Measurements from ENCODE around the gene ARMC3.
"Not testable (repeated sequence)": the region's sequence is repeated elsewhere in the genome, so short reads cannot be mapped to it uniquely, and the experiment has no call there.

ARMC3 gene

DNA sequence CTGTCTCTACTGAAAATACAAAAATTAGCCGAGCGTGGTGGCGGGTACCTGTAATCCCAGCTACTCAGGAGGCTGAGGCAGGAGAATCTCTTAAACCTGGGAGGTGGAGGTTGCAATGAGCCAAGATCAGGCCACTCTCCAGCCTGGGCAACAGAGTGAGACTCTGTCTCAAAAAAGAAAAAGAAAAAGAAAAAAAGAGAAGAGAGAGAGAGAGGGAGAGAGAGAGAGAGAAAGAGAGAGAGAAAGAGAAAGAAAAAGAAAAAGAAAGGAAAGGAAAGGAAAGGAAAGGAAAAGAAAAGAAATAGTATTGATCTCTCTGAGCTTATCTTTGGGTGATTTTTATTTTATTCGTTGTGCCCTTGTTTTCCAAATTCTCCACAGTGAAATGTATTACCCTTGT is 1.2 kb downstream of the ARMC3 start:
- not testable (repeated sequence) for DNase-seq

DNA sequence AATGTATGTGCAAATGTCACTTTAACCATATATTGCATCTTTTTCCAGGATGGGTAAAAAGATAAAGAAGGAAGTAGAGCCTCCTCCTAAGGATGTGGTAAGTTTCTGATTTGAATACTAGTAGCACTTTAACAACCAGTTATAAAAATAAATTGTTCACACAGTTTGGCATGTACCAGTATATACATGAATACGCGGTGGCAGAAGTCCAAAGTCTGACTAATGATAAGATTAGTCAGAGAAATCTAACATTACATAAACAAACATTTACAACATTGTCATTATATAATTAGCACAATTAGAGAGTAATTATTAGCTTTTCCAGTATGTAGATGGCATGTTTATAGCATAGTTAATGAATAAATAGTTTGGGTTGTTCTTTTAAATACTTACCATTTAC is 4.1 kb downstream of the ARMC3 start:
- no peak for DNase-seq

DNA sequence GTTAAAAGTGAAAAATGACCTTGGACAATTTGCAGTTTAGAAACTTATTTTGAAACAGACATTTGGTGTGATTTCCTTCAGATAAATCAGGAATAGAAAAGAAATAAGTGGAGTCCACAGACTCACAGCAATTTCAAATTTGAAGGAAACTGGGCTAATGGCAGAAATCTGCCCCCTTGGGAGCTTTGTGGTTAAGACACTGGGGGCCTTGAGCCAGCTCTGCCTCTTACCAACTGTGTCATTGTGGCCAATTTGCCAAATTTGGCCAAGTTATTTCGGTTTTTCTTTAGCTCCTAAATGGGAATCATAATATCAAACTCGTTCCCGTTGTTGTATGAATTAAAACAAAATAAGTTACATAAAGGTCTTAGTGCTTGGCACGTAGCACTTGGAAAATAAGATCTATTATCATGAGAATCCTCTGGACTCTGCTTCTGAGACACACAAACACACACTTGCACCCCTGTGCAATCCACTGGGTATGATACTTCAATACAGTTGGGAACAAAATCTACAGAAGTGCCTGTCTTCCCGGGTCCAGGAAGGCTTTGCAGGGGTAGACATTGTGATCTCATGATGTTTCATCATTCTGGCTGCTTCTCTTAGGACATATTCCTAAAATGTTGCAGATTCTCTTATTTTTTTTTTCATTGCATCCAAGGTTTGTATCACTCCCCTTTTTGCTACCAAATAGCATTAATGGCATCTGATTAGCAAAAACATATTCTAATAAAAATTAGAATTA is 4.9 kb downstream of the ARMC3 start:
- DNase-seq = no peak

DNA sequence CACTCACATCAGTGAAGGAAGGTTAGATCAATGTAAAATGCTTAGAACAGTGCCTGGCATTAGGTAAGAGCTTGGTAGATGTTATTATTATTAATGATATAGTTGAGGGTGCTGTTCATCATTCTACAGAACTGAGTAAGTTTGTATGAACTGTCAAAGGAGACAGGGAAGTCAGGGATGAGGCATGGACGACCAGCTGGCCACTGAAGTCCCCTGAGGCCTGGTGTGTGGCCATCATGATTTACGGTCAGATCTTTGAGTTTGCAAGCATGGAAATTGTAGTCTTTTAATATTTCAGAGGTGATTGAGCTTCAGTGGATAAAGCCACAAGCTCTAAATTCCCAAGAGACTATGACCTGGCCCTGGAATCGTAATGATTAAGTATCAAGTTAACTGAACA is 6.9 kb downstream of the ARMC3 start:
- no peak for DNase-seq

DNA sequence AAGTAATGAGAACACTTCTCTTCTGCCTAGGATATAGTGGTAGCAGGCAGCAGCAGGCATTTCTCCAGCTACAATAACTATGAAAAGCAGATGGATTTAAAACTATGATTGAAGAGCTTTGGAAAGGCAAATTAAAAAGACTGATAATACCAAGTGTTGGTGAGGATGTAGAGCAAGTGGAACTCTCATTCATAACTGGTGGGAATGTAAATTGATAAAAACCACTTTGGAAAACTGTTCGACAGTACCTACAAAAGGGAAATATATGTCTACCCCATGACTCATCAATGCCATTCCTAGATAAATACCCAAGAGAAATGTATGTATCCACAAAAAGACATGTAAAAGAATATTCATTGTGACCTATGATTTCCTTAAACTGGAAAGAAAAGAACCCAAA is 14.6 kb downstream of the ARMC3 start:
- no peak for DNase-seq

DNA sequence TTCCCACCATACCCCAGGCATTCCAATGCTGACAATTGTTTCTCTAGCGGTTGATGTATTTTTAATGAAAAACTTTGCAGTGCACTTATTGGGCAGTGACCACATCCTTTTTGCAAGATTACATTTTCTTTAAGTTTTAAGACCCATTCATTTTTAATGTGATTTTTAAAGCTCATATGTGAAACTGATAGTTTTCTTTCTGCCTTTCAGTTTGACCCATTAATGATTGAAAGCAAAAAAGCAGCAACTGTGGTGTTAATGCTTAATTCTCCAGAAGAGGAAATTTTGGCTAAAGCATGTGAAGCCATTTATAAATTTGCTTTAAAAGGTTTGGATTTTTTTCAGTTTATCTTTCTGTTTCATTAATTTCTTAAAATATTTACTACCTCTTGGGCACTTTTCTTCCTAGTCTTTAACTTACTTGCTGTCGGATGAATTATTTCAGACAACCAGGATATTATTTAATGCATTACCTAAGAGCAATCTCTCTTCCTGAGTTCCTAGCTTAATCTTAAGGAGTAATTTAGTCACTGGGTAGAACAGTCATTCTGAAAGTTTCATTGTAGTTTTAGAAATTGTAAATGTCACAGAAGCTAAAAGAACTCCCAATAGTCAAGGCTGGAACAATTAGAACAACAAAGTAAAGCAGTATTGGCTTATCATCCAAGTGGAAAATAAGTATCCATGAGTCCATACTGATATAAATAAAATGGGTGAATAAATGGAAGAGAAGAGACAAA is 18.3 kb downstream of the ARMC3 start:
- no peak for DNase-seq

DNA sequence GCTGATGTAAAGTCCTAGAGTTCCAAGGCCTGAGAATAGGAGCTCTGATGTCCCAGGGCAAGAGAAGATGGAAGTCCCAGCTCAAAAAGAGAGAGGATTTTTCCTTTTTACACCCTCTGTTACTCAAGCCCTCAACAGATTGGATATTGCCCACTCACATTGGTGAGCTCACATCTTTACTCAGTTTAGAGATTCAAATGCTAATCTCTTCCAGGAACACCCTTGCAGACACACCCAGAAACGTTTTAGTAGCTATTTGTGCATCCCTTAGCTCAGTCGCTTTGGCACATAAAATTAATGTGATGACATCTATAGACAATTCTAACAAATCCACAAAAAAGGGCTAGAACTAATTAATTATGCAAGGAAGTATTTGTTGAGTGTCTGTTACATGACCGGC is 27.1 kb downstream of the ARMC3 start:
- no peak for DNase-seq

DNA sequence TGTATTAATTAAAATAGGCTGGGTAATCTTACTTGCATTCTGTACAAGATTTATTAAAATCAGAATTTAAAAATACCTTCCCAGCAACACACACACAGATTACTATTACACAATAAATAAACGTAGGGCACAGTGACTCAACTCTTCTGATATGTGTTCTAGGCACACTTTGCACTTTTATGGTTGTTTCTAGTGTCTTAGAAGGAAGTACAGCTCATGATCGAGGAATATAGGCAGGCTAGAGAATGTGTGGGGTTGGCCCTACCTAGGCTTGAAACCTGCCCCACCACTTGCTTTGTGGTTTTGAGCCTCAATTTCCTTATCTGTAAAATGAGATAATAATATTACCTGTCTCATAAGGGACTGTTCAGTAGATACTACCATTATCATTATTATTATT is 30.5 kb downstream of the ARMC3 start:
- DNase-seq = no peak

DNA sequence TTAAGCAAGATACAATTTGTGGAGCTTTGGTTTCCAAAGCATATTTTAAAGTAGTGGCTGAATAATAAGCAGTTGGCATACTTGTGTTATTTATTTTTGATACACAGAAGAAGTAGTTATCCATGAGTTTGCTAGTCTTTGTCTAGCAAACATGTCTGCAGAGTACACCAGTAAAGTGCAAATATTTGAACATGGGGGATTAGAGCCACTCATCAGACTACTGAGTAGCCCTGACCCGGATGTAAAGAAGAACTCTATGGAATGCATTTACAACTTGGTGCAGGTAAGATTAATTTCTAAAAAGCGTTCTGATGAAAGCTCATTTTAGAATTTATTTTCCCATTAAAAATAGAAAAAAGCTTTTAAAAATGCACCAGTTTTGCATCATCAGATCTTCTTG is 31.4 kb downstream of the ARMC3 start:
- DNase-seq = no peak

DNA sequence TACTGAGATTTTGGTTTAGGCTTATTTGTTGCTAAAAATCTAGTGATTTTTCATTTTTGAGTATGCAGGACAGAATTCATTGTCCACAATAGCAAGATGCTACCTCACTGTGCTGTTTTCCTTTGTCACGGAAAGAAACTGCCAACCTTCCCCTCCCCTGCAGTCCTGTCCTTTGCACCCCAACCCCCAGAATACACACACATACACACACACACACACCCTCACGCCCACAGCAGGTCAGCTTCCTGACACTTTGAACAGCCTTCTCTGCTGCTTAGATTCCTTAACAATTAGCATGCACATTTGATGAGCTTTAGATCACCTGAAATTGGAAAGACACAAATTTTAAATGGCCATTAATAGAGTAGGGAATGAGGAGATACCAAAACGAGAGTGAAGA is 32.1 kb downstream of the ARMC3 start:
- no peak for DNase-seq

DNA sequence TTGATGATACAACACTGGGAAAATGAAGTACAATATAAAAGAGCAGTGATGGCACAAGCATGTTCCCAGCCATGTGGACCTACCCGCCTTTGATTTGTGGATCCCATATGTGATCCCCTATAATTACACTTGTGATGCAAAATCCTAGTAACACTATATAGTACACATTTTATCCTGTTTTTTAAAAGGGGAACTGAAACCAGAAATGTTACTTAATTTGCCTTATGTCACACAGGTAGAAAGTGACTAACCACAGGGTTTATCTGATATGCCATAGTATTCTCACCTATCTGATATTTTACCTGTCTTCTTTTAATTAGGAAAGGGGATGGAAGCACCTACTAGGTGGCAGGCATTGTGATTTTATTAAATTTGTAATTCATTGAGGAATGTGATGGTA is 35.0 kb downstream of the ARMC3 start:
- no peak for DNase-seq

DNA sequence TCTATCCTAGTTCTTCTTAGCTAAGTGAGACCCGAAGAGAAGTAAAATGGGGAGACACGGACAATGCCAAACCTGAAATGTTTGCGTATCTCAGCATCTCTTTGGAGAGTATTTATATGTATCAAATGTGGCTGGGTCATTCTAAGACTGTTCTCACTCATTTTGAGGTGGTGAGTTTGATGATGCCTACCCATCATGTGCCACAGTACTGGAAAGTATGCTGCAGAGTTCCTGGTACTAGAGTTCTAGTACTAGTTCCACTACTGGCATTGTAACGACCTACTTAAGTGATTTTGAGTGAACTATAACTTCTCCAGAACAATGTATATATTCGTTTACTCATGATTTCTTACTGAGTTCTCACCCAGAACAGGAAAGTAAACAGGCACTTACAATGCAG is 41.9 kb downstream of the ARMC3 start:
- DNase-seq = no peak

DNA sequence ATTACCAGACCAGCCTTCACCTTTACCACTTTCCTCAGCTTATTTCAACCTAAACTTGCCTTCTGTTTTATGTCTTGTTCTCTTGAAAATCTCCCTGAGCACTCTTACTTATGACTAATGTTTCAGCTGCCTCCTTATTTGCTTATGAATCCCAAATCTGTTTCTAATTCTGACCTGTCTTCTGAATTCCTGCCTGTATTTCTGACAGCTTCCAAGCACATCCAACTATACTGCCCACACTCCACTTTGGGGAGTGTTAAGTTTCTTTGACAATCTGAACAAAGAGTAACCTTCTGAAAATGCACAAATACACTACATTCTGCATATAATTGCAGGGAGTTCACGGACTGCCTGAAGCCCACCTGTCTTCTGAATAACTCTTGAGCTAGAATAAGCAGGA is 48.7 kb downstream of the ARMC3 start:
- DNase-seq = no peak

DNA sequence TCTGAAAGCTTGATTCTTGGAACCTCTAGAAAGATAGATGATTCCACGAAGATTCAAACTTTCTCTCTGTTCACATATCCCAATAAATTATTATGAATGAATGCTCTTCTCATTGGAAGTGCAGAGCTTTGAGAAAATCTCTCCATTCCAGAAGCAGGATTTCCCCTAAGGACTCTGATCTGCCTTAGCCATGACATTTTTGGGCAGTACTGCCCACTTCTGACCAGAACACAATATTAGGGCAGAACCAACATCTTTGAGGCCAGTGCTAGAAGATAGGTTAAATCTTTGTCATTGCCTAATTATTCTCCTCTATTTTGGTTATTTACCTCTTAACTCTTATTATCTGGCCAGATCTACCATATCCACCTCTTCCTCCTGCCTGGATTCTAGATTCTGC is 49.9 kb downstream of the ARMC3 start:
- no peak for DNase-seq

DNA sequence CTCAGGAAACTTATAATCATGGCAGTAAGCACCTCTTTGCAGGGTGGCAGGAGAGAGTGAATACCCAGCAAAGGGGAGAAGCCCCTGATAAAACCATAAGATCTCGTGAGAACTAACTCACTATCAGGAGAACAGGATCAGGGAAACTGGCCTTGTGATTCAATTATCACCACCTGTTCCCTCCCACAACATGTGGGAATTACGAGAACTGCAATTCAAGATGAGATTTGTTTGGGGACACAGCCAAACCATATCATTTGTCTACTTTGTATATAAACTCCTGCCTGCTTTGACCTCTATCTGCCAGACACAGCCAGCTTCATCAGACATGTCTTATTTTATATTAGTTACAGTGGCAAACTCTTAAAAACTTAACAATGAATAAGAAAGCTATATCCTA is 50.4 kb downstream of the ARMC3 start:
- DNase-seq = no peak

DNA sequence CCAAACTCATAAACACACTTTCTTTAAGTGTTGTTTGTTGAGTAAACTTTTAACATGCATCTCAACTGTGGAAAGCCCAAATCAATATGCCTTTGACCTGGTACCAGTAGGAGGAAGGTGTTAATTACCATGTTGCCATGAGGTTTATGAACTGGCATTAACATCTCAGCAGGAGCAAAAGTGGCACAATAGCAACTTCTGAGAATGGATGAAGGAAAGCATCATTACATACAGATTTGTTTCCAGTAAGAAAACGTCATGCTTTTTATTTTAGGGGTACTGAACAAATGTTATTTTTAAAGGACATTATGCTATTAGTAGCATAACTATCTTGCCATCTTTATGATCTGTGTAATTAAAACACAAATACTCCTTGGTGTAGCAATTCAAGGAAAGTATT is 51.1 kb downstream of the ARMC3 start:
- DNase-seq = no peak

DNA sequence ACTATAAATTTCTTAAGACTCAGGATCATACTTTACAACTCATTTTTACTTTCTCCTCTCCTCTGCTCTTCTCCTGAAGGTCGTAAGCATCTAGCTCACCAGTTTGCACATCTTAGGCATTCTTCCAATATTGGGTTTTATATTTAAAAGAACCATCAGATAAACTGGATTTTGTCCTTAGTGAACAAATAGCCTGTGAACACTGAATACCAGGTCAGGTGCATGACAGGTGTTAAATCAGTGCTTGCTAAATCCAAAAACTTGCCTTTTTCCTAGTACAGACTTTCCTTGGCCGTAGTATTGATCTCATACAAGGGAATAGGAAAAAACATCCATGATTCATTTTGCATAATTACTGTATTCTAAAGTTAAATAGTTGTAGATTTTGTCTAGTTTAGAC is 53.0 kb downstream of the ARMC3 start:
- no peak for DNase-seq

DNA sequence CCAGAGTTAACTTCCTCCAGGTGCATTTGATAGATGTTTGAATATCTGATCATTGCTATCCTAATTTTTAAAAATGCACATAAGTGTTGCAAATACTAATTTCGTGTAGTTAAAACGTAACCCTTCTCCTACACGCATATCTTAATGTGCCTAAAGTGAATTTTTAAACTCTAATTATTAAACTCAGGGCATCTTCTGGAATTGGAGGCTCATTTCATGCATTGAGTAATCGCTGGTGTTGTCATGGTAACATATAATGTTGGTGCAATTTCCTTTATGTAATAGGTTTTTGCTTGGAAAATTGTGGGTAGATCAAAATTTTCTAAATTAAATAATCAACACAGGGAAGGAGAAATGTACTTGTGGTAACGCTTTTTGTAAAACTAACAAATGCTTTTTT is 56.2 kb downstream of the ARMC3 start:
- DNase-seq = no peak

DNA sequence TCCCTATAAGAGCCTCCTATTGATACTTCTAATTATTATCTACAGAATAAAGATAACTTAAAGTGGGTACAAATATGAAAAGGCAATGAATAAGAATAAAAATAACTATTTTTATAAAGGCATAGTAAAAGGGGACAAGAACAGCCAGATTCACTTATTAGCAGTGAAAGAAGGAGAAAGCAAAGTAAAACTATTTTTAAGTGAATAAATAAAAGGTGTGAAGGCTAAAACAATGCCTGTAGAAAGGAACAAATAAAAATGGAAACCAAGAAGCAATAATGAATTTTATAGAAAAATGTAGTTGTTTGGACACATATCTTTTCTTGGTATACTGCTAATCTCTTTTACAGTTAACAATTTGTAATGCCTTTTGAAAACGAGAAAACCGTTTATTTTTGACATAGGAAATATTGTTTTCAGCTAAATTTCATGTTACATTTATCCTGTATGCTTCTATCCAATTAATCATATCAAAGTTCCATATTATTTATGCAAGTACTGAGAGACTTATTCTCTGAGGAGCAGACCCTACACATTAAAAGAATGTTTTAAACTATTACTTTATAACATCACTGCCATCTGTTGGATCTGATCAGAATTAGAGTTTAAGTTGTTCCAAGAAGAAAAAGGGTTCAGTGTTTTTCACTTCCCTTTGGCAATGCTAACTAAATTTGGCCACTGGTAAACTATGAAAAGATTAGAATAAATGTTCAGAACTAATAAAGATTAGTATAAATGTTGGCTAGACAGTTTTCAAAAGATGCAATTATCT is 59.1 kb downstream of the ARMC3 start:
- DNase-seq = no peak

DNA sequence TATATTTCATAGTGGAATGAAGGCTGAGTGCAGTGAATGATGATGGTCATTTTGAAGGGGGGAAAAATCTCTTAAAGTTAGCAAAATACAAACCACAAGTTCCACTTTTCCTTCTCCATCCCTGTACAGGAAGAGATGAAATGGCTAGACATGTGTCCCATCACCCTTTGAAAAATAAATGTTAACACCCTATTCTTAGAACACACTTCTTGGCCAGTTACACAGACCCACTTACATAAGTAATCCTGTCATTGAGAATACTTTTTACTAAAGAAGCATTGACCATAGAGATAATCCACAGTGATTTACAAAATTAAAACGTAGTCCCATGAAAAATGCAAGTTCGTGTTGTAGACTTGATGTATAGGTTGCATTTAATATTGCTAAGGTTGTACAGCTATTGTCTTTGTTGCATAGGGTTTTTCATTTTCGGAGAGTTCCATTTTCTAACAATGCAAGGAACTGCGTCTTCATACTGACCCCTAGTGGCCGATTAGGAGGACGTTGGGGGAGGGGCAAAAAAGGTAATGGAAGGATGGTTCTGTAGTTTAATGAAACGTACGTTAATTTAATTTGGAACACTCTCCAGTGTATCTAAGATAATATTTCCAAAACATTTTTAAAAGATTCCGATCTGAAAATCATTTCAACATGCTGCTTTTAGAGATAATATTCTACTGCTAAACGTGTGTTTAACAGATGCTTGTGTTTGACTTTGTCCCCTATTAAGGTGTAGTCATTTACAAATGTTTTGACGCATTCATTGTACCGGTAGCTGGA is 60.9 kb downstream of the ARMC3 start:
- DNase-seq = peak; percentile 80

DNA sequence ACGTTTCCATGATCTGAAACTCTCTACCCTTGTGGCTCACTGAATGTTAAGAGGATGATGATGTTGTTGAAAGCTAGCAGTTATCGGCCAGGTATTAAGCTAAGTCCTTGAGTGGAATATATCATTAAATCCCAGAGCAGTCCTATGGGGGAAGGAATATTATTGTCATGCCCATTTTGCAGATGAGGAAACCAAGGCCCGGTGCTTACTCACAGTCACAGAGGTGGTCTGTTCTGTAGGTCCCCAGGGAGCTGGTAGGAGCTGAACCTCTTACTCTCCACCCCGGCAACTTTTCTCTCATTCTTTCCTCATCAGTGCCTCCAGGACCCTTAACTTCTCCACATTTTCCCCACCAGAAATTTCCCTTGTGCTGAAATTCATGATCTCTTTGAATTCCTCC is 62.6 kb downstream of the ARMC3 start:
- DNase-seq = no peak

DNA sequence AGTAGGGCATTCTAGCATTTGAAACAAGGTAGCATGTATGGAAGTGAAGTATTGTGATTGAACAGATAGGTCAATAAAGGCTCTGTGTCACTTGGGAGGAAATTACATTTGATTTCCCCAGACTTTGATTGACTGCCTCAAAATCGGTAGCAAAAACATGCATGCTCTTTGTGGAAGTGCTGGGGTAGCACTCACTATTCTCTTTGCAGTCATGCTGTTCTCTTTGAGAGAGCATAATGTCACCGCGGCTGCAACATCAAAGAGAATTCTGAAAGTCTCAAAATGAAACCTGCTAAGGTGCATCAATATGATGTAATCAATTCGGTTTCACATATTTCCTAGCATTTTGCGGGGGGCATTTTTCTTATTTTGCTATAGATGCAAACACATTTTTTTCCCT is 64.2 kb downstream of the ARMC3 start:
- DNase-seq = no peak

DNA sequence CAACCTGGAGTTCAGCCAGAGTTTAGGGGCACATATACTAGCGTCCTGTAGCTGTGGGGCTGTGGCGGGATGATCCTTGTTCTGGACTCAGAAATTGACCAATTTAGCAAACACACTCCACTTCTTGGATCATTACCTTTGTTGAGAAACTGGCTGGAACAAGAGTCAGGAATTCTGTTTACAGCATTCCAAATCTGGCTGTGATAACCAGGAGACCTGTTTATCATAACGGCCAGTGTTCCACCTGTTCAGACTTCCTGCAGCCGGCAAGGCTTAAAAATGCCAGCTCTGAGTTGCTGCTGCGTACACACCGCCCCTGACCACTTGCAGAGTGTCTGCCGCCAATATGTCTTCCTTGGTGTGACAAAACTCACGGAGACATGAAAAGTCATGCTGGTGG is 64.8 kb downstream of the ARMC3 start:
- DNase-seq = no peak

Measured in activated T-cell treated with anti-CD3 and anti-CD28 coated beads for 4 hours (primary cell).